Measurements from ENCODE around the gene SUMO3.

- TF ChIP-seq POLR2A (IDR thresholded peaks at IDR 0.05; ENCODE audit: low read depth, low read length) (no peak), CTCF (conservative IDR thresholded peaks at IDR 0.05; ENCODE audit: low read depth, low read length) (no peak), MAFK (IDR thresholded peaks at IDR 0.05; ENCODE audit: low read depth, low read length) (peak; percentile 18; the same call in 1 of the 2 replicates), RFX5 (IDR thresholded peaks at IDR 0.05; ENCODE audit: low read depth, low read length) (no peak)
These were observed 12.0 kb downstream of the SUMO3 start for GRCh38 chr21:44805859-44806258.

All from IMR-90 (cell line).